SJSA1 (cell line): Measurements from ENCODE around the gene CFAP141. TPM values are rescaled to one million over a fixed set of nuclear protein-coding genes. Genes with fewer than 3 reads are reported as not detected.

ENCODE experiments used
- DNase-seq, 2 experiments: peaks; one replicate each; pipeline ENCODE4 v3.0.0-alpha.2; 2015 to 2020; ENCODE audit warnings: low spot score in 2 of 2, low read depth in 1 of 2
- H3K27ac ChIP-seq: fragments of 250-450 bp; sonication (Bioruptor Pico); 2 replicates; pipeline ENCODE4 v1.5.1; 2020; ENCODE audit warnings: mild to moderate bottlenecking, moderate library complexity
- H3K27me3 ChIP-seq: fragments of 250-450 bp; sonication (Bioruptor Pico); replicated peaks from 2 replicates; pipeline ENCODE4 v1.5.1; 2020; ENCODE audit warnings: mild to moderate bottlenecking, moderate library complexity
- H3K36me3 ChIP-seq: fragments of 250-450 bp; sonication (Bioruptor Pico); 2 replicates; pipeline ENCODE4 v1.5.1; 2020; ENCODE audit warnings: mild to moderate bottlenecking
- H3K4me1 ChIP-seq: fragments of 250-450 bp; sonication (Bioruptor Pico); replicated peaks from 2 replicates; pipeline ENCODE4 v1.6.1; 2021; ENCODE audit warnings: mild to moderate bottlenecking
- H3K4me3 ChIP-seq: fragments of 250-450 bp; sonication (Bioruptor Pico); 2 replicates; pipeline ENCODE4 v1.5.1; 2020; ENCODE audit warnings: mild to moderate bottlenecking
- H3K9me3 ChIP-seq: fragments of 250-450 bp; sonication (Bioruptor Pico); replicated peaks from 2 replicates; pipeline ENCODE4 v1.5.1; 2020; ENCODE audit warnings: mild to moderate bottlenecking
- total RNA-seq: library from RNA; depleted of rRNA; stranded (reverse); fragments of >200 nt; shearing (Covaris generic); gene quantifications from 2 replicates; pipeline ENCODE4 v1.2.3, GENCODE V29; 2014

CFAP141 gene
- total RNA-seq, 1 experiment from 2014 or later: not detected

DNA sequence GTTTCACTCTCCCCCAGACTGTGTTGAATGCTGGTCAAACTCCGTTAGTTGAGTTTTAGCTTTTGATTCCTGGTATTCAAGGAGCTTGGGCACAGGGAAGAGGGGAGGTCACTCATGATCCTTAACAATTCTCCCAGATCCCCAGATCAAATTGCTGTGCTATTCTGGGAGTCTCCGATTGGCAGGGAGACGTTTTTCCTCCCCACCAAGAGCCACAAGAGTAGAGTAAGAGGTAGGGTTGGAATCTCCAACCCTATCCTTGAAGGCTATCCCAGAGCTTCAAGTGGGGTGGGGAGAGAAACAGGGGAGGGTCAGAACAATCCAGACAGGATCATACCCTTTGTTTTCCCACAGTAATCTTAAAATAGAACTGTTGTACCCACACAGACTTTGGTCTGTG lies 13.7 kb downstream of the CFAP141 start:
- Histone ChIP-seq H3K4me1 (peaks cover 27% of the 10 kb centered on the region), H3K27ac (no peak overlapping the region), H3K36me3 (no peaks in the 10 kb centered on the region), H3K27me3 (no peaks in the 10 kb centered on the region), H3K9me3 (no peaks in the 10 kb centered on the region), H3K4me3 (no peak overlapping the region)
- no peak for DNase-seq

DNA sequence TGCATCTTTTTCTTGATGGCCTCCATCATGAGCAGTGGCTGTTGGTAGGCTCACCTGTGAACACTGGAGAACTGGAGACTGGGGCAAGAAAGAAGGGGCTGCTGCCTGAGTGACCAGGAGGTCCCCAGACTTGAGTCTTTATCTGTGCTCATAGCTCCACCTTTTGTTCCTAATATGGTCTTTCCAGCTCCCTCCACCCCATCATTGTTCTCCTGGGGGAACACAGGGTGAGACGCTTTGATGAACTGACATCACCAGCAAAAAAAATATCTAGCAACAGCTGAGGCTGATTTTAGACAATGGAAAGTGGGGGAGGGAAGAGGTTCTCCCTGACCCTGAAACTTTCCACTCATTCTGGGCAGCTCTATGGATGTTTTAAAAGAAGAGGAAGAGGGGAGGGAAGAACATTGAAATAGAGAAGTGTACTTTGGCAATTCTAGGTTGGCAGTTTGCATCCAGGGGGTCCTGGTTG lies 14.1 kb downstream of the CFAP141 start, which contains the start of gene TPM3:
TSS of gene TPM3 (minus strand) at position 111 of the 472 bp plus-strand sequence. CDS start at position 29, 82 bp downstream.
- H3K4me3 ChIP-seq: no peak within 1 kb of the TSS

GRCh38 chr1:154190550-154190949 lies 15.6 kb downstream of the CFAP141 start:
- Histone ChIP-seq H3K9me3 (no peaks in the 10 kb centered on the region), H3K27ac (no peak overlapping the region), H3K4me3 (no peak overlapping the region), H3K36me3 (no peaks in the 10 kb centered on the region), H3K4me1 (peaks cover 27% of the 10 kb centered on the region), H3K27me3 (no peaks in the 10 kb centered on the region)
- no peak for DNase-seq

More for the DNA sequence above, 14.1 kb downstream of the CFAP141 start, which contains the start of gene TPM3:
- Histone ChIP-seq H3K9me3 (no peaks in the 10 kb centered on the region), H3K27me3 (no peaks in the 10 kb centered on the region), H3K4me1 (peaks cover 27% of the 10 kb centered on the region), H3K36me3 (no peaks in the 10 kb centered on the region), H3K27ac (no peak within 1 kb of the TSS)
- DNase-seq: peak; percentile 55 to 71

- Histone ChIP-seq H3K36me3 (peaks cover 10% of the 10 kb centered on the region; the same call in 1 of the 2 replicates), H3K4me3 (no peak overlapping the region), H3K27ac (no peak overlapping the region), H3K4me1 (peaks cover 23% of the 10 kb centered on the region), H3K27me3 (no peaks in the 10 kb centered on the region), H3K9me3 (no peaks in the 10 kb centered on the region)
- no peak for DNase-seq
These were observed 19.2 kb downstream of the CFAP141 start for GRCh38 chr1:154186852-154187501.

DNA sequence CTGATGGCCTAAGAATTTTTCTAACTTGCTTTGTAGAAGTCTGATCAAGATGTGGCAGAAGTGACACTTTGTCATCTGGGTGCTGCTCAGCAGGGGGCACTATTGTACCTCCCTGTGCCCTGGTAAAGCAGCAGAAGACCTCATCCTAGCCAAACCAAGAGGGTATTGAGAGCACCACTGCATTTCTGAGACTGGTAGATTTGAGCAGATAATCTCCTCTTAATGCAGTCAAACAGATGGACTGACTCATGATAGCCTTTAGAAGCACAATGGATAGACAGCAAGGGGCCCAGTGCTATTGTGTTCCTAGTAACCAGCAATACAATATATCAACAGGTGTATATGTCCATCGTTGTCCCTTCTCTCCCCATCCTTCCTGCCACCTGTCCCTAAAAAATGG lies 20.0 kb downstream of the CFAP141 start:
- H3K27ac ChIP-seq: no peak overlapping the region

GRCh38 chr1:154183046-154183915 lies 22.9 kb downstream of the CFAP141 start:
- Histone ChIP-seq H3K4me1 (peaks cover 15% of the 10 kb centered on the region), H3K4me3 (peak overlapping the region; percentile 63), H3K27me3 (no peaks in the 10 kb centered on the region), H3K27ac (peak overlapping the region; percentile 43), H3K36me3 (peaks cover 47% of the 10 kb centered on the region), H3K9me3 (no peaks in the 10 kb centered on the region)
- DNase-seq: peak; percentile 95 to 99

More for the DNA sequence above, 20.0 kb downstream of the CFAP141 start:
- no peak overlapping the region for H3K4me3 ChIP-seq
- no peaks in the 10 kb centered on the region for H3K27me3 ChIP-seq
- no peak for DNase-seq
- H3K9me3 ChIP-seq: no peaks in the 10 kb centered on the region
- H3K36me3 ChIP-seq: peaks cover 18% of the 10 kb centered on the region
- peaks cover 22% of the 10 kb centered on the region for H3K4me1 ChIP-seq

GRCh38 chr1:154182344-154183045 lies 23.6 kb downstream of the CFAP141 start:
- peaks cover 55% of the 10 kb centered on the region for H3K36me3 ChIP-seq
- no peaks in the 10 kb centered on the region for H3K9me3 ChIP-seq
- H3K27me3 ChIP-seq: no peaks in the 10 kb centered on the region
- H3K4me1 ChIP-seq: peaks cover 15% of the 10 kb centered on the region
- H3K27ac ChIP-seq: peak overlapping the region; percentile 40
- H3K4me3 ChIP-seq: peak overlapping the region; percentile 63
- DNase-seq: peak; percentile 75

- Histone ChIP-seq H3K4me1 (peaks cover 15% of the 10 kb centered on the region), H3K27me3 (no peaks in the 10 kb centered on the region), H3K27ac (peak overlapping the region; percentile 40; the same call in 1 of the 2 replicates), H3K4me3 (peak overlapping the region; percentile 63), H3K36me3 (peaks cover 60% of the 10 kb centered on the region), H3K9me3 (no peaks in the 10 kb centered on the region)
- DNase-seq: no peak
These were observed 24.2 kb downstream of the CFAP141 start for GRCh38 chr1:154181944-154182343.

- DNase-seq: no peak
- no peak overlapping the region for H3K4me3 ChIP-seq
- H3K4me1 ChIP-seq: peaks cover 15% of the 10 kb centered on the region
- no peaks in the 10 kb centered on the region for H3K9me3 ChIP-seq
- H3K27ac ChIP-seq: no peak overlapping the region
- H3K27me3 ChIP-seq: no peaks in the 10 kb centered on the region
- peaks cover 75% of the 10 kb centered on the region for H3K36me3 ChIP-seq
These were observed 26.0 kb downstream of the CFAP141 start for GRCh38 chr1:154179946-154180687.

GRCh38 chr1:154178911-154179811 lies 27.0 kb downstream of the CFAP141 start:
- Histone ChIP-seq H3K36me3 (peaks cover 82% of the 10 kb centered on the region), H3K9me3 (no peaks in the 10 kb centered on the region), H3K27me3 (no peaks in the 10 kb centered on the region), H3K4me1 (peaks cover 15% of the 10 kb centered on the region), H3K27ac (no peak overlapping the region), H3K4me3 (no peak overlapping the region)
- no peak for DNase-seq

DNA sequence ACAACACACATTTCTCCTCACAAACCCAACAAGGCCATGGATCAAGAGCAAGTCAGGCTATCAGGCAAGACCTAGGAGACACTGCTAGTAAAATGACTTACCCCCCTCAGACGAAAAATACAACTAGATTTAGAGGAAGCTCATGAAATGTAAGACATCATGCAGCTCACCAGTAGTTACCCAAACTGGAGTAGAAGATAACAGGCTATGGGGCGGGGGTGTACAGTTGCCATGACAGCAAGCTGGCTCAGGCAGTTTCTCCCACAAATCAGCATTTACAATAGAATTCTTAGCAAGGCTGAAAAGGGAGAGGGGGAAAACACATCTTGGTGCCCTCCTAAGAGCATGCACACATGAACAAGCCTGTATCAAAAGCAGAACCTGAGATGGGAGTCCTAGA lies 28.1 kb downstream of the CFAP141 start:
- Histone ChIP-seq H3K4me3 (no peak overlapping the region), H3K9me3 (no peaks in the 10 kb centered on the region), H3K4me1 (peaks cover 10% of the 10 kb centered on the region), H3K36me3 (peaks cover 92% of the 10 kb centered on the region), H3K27me3 (no peaks in the 10 kb centered on the region), H3K27ac (no peak overlapping the region)
- no peak for DNase-seq

DNA sequence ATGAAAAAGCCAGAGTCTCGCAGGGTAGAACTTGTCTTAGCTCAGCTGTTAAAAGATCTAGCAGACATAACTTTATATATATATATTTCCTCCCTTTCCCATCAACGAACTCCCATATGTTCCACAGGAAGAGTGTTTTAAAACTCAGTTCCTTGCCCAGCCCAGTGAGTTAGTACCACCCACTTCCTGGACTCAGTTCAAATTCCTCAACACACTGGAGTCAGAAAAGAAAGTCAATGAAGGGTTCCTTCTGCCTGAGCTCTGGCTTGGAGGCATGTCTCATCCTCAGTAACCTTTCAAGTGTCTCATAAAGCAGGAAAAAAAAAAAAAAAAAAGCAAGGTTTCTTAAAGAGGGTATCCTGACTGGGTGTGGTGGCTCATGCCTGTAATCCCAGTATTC lies 29.8 kb downstream of the CFAP141 start:
- Histone ChIP-seq H3K36me3 (peaks cover 93% of the 10 kb centered on the region), H3K4me3 (no peak overlapping the region), H3K4me1 (peaks cover 5% of the 10 kb centered on the region), H3K27ac (no peak overlapping the region), H3K9me3 (no peaks in the 10 kb centered on the region), H3K27me3 (no peaks in the 10 kb centered on the region)
- DNase-seq: no peak
